ACHN (cell line): Measurements from ENCODE around the gene LDLRAD4.

Source experiments
- DNase-seq: peaks from one replicate; pipeline ENCODE4 v3.0.0-alpha.2; 2015
- in situ Hi-C: cut with HindIII; loops from 2 replicates; pipeline ENCODE4 v1.10.0; 2017; ENCODE audit warnings: low sequenced_read_pairs, low pct_ligation_motif_present, low pct_unique_long_range_greater_than_20kb

LDLRAD4 gene

GRCh38 chr18:13545514-13545913 is 327.0 kb downstream of the LDLRAD4 start:
- DNase-seq, result no peak
- in situ Hi-C loops, result no loop called here

- DNase-seq, result no peak
- in situ Hi-C loops, result no loop called here
Observed at GRCh38 chr18:13545955-13546354, 327.4 kb downstream of the LDLRAD4 start.

- in situ Hi-C loops, result no loop called here
- DNase-seq, result no peak
Observed at GRCh38 chr18:13546638-13547037, 328.1 kb downstream of the LDLRAD4 start.

- in situ Hi-C loops, result no loop called here
- DNase-seq, result no peak
Observed at GRCh38 chr18:13547347-13547746, 328.8 kb downstream of the LDLRAD4 start.

GRCh38 chr18:13548106-13548819 is 329.7 kb downstream of the LDLRAD4 start:
- in situ Hi-C loops, result no loop called here
- DNase-seq, result no peak

GRCh38 chr18:13548966-13549879 is 330.7 kb downstream of the LDLRAD4 start:
- in situ Hi-C loops, result no loop called here
- no peak for DNase-seq

GRCh38 chr18:13549880-13550232 is 331.3 kb downstream of the LDLRAD4 start:
- in situ Hi-C loops, result no loop called here
- DNase-seq, result no peak

- no peak for DNase-seq
- in situ Hi-C loops, result no loop called here
Observed at GRCh38 chr18:13550418-13551304, 332.1 kb downstream of the LDLRAD4 start.

GRCh38 chr18:13551305-13551603 is 332.7 kb downstream of the LDLRAD4 start:
- in situ Hi-C loops, result no loop called here
- DNase-seq, result no peak

- in situ Hi-C loops, result no loop called here
- no peak for DNase-seq
Observed at GRCh38 chr18:13551841-13552733, 333.5 kb downstream of the LDLRAD4 start.

GRCh38 chr18:13553449-13553848 is 334.9 kb downstream of the LDLRAD4 start:
- in situ Hi-C loops, result no loop called here

GRCh38 chr18:13555192-13555591 is 336.6 kb downstream of the LDLRAD4 start:
- no peak for DNase-seq
- in situ Hi-C loops, result no loop called here

More at GRCh38 chr18:13553449-13553848, 334.9 kb downstream of the LDLRAD4 start:
- no peak for DNase-seq

GRCh38 chr18:13555865-13556264 is 337.3 kb downstream of the LDLRAD4 start:
- DNase-seq, result no peak
- in situ Hi-C loops, result no loop called here

GRCh38 chr18:13556502-13556901 is 337.9 kb downstream of the LDLRAD4 start:
- DNase-seq, result no peak
- in situ Hi-C loops, result no loop called here

GRCh38 chr18:13558124-13558523 is 339.6 kb downstream of the LDLRAD4 start:
- in situ Hi-C loops, result no loop called here
- peak; percentile 42 for DNase-seq

GRCh38 chr18:13558790-13559189 is 340.2 kb downstream of the LDLRAD4 start:
- DNase-seq, result no peak
- in situ Hi-C loops, result no loop called here

GRCh38 chr18:13559754-13560153 is 341.2 kb downstream of the LDLRAD4 start:
- DNase-seq, result no peak
- in situ Hi-C loops, result no loop called here

GRCh38 chr18:13560306-13560705 is 341.7 kb downstream of the LDLRAD4 start:
- in situ Hi-C loops, result no loop called here
- no peak for DNase-seq
